ENCODE results near the gene HYOU1.
"Not testable (repeated sequence)": the region's sequence is repeated elsewhere in the genome, so short reads cannot be mapped to it uniquely, and the experiment has no call there.

DNA sequence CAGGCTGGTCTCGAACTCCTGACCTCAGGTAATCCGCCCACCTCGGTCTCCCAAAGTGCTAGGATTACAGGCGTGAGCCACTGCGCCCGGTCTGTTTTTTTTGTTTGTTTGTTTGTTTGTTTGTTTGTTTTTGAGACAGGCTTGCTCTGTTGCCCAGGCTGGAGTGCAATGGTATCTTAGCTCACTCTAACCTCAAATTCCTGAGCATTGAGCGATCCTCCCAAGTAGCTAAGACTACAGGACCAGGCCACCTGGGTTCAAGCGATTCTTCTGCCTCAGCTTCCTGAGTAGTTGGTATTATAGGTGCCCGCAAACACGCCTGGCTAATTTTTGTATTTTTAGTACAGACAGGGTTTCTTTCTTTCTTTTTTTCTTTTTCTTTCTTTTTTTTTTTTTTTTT, 23.6 kb downstream of the HYOU1 start:
- not testable (repeated sequence) for TF ChIP-seq EP300, POLR2AphosphoS5, CTCF (IDR thresholded peaks at IDR 0.05)

All from esophagus muscularis mucosa (tissue), 4 donors.